ENCODE data around the gene TMEM184B.
"Not testable (repeated sequence)": the region's sequence is repeated elsewhere in the genome, so short reads cannot be mapped to it uniquely, and the experiment has no call there.

The TMEM184B gene

DNA sequence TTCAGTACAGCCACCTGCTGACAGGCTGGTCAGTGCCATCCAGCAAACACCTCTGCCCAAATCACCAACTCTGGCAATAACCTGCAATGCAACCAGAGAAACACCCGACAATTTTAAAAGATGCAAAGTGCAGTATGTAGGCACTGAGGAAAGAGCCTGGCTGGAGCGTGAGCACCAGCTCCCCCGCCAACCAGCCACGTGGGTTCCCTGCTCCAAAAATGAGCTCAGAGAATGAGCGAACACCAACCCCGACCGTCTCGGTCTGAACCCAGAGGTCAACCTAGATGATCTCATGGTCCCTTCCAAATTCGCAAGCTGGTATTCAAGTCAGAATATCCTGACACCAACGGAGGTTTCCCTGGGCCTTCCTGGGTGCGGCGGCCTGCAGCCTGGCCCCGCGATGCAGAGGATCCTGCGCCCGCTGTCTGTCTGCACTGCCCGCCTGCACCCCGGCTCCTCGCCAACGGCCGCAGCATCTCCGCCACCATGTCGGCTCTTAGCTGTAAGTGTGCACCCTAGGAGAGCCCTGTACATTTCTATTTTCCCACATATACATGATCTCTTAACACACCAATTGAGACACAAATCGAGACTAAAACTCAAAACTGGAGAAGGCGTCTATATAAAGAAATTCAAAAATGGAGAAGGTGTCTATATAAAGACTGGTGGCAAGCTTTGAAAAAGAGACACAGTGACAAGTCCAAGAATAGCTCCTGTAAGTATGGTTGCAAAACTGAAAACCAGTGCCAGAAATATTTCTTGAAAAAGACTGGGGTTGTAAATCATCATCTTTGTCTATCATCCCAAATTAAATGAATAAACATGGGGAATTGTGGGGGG lies 22.8 kb downstream of the TMEM184B start:
- in situ Hi-C loops (cut with HindIII; ENCODE audit: low sequenced_read_pairs) = no loop called here

DNA sequence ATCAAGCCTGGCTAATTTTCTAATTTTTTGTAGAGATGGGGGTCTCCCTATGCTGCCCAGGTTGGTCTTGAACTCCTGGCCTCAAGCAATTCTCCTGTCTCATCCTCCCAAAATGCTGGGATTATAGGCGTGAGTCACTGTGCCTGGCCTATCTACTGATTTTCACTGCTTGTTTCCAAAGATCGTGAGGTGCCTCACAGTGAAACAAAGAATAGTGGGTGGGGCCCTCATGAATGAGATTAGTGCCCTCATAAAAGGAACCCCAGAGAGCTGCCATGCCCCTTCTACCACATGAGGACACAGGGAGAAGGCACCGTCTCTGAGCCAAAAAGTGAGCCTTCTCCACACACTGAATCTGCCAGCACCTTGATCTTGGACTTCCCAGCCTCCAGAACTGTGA lies 23.5 kb downstream of the TMEM184B start:
- in situ Hi-C loops (cut with HindIII; ENCODE audit: low sequenced_read_pairs) = no loop called here

DNA sequence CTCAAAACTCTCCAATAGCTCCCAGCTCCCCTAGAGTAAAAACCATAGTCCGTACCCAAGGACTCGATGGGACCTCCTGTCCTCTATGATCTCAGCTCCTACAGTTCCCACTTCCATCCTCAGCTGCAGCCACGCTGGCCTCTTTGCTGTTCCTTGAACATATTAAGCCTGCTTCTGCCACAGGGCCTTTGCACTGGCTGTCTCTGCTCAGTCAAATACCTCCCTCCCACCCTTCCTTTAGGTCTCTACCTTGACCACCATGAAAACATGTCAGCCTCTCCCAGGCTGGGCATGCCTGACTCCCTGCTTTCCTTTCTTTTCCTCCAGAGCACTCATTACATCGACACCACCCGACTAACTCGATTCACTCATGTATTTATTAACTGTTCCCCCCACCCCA lies 24.5 kb downstream of the TMEM184B start:
- in situ Hi-C loops (cut with HindIII; ENCODE audit: low sequenced_read_pairs) = no loop called here

DNA sequence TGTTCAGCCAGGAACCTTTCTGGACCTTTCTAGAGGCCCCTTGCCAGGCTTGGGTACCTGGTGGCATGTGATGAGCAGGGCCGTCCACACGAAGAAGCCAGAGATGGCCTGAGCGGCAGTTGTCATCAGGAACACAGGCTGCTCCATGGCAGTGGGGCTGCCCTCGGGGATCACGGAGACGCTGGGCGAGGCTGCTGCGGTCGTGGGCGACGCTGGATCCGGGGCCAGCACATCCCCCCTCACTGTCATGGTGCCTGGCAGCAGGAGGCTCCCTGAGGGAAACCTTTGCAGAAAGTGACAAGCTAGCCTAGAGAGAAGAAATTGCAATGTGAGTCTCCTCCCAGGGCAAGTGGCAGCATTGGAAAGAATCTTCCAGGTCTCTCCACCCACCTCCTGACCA lies 25.1 kb downstream of the TMEM184B start:
- in situ Hi-C loops (cut with HindIII; ENCODE audit: low sequenced_read_pairs) = no loop called here

DNA sequence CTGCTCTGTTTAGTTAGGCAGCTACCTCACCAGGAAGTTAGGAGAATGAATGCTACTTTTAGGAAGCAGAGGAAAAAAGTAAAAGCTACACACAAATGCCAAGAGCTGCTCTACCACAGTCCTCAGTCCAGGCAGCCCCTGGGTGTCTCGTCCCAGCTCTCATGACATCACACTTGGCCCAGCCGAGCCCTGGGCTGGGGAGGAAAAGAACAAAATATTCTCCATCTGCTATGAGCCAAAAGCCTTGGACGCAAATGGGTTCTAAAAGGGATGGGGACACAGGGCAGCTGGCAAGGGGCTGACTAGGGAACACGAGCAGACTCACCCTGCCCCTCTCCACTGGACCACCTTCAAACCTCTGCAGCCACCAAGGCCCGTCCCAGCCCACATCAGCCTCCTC lies 26.1 kb downstream of the TMEM184B start:
- in situ Hi-C loops (cut with HindIII; ENCODE audit: low sequenced_read_pairs) = no loop called here

DNA sequence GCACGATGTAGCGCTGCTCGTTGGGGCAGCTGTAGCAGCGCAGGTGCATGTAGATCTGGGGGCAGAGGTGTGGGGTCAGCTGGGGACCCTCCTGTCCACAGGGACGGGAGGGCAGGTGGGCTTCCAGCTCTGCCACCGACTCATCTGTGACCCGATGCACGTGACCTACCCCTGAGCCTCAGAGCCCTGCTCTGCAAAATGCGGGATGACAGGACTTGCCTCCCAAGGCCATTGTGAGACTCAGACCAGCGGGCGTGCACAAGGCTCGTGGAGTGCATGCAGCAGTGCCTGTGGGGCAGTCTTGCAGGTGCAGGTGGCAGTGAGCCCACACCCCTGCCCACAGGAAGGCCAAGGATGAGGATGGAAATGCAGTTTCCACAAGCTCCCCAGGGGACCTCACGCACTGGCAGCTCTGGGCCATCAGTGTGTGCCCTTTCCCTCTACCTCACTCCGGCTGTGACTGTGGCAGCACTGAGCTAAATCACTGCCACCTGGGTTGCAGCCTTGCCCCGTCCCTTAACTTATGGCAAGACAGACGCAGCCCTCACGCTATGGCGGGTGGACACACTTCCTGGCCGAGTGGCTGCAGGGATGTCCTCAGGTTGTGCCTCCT lies 26.7 kb downstream of the TMEM184B start:
- in situ Hi-C loops (cut with HindIII; ENCODE audit: low sequenced_read_pairs) = no loop called here

GRCh38 chr22:38244106-38244505 lies 28.7 kb downstream of the TMEM184B start:
- in situ Hi-C loops (cut with HindIII; ENCODE audit: low sequenced_read_pairs) = no loop called here

GRCh38 chr22:38243007-38243765 lies 29.6 kb downstream of the TMEM184B start:
- in situ Hi-C loops (cut with HindIII; ENCODE audit: low sequenced_read_pairs) = no loop called here

GRCh38 chr22:38240734-38241252 lies 32.0 kb downstream of the TMEM184B start:
- in situ Hi-C loops (cut with HindIII; ENCODE audit: low sequenced_read_pairs) = no loop called here

GRCh38 chr22:38239101-38239761 lies 33.6 kb downstream of the TMEM184B start:
- in situ Hi-C loops (cut with HindIII; ENCODE audit: low sequenced_read_pairs) = no loop called here

GRCh38 chr22:38238519-38239071 lies 34.2 kb downstream of the TMEM184B start:
- in situ Hi-C loops (cut with HindIII; ENCODE audit: low sequenced_read_pairs) = no loop called here

DNA sequence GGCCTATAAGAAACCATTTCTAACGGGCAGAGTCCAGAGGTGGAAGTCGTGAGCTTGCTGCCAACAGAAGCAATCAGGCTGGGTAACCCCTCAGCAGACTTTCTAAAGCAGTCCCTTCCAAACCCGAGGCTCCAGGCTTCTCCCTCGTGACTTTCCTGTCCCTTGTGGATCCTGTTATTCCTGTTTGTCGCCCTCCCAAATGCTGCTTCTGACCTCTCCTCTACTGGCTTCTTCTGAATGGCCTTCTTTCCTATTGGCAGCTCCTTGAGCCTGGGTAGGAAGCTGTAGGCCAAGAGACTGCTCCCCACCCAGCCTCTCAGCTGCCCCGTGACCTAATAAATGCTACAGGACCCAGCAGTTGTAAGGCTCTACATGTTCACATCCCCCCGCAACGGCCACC lies 36.0 kb downstream of the TMEM184B start:
- in situ Hi-C loops (cut with HindIII; ENCODE audit: low sequenced_read_pairs) = no loop called here

DNA sequence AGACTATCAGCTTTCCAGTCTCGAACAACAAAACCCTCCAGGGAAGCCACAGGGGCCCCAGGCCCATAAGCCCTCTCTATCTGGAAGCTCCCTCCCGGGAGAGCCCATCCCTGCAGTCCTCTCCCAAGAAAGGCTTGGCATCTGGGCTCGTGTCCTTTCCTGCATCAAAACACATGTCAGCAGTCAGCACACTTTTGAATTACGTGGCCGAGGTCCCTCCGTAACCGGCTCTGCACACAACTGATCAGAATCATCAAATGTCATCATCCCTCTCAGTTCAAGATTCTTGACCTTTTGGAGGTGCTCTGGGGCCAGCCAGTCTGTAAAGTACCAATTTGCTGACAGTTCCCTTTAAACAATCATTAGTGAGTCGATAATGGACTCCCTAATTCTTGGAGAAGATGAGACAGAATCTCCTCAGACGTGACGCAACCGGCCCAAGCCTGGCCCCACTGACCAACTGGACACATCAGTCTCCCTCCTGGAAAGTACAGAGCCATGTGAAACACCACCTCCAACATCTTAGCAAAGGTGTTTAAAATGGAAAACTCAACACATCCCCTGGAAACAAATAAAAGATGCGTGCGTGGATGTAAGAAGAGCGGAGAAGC lies 37.5 kb downstream of the TMEM184B start:
- in situ Hi-C loops (cut with HindIII; ENCODE audit: low sequenced_read_pairs) = no loop called here

GRCh38 chr22:38233856-38234255 lies 39.0 kb downstream of the TMEM184B start:
- in situ Hi-C loops (cut with HindIII; ENCODE audit: low sequenced_read_pairs) = not testable (repeated sequence)

DNA sequence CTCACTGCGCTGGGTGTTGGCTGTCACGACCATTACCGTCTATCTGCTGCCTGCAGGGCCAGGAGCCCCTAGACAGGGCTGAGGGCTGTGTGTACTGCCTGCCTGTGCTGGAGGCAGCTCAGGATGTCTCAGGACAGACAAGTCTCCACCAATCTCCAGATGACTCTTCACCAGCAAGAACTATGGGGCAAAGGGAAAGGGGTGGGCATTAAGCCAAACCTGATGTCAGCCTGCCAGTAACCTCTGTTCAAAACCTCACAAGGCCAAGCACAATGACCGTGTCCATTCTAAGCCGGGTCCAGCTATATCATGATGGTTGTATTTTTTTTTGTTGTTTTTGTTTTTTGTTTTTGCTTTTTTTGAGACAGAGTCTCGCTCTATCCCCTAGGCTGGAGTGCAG lies 39.4 kb downstream of the TMEM184B start:
- in situ Hi-C loops (cut with HindIII; ENCODE audit: low sequenced_read_pairs) = no loop called here

DNA sequence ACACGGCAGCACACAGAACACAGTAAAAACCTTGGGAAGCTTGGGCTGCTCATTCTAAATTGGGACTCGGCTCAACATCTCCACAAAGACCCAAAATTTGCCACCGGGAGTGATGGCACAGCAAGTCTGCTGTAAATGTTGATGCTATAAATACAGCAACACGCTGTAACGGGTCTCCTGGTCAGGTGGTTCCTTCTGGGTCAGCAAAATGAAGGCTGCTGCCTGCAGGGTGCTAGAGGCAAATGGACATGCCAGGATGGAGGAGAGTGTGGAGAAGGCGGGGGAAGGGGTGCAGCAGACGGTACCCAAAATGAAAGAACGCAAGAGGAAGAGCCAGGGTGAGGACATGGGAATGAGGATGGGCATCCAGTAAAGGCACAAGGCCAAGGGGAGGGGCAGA lies 40.6 kb downstream of the TMEM184B start:
- in situ Hi-C loops (cut with HindIII; ENCODE audit: low sequenced_read_pairs) = no loop called here

- in situ Hi-C loops (cut with HindIII; ENCODE audit: low sequenced_read_pairs) = no loop called here
These were observed 41.9 kb downstream of the TMEM184B start for GRCh38 chr22:38230916-38231315.

DNA sequence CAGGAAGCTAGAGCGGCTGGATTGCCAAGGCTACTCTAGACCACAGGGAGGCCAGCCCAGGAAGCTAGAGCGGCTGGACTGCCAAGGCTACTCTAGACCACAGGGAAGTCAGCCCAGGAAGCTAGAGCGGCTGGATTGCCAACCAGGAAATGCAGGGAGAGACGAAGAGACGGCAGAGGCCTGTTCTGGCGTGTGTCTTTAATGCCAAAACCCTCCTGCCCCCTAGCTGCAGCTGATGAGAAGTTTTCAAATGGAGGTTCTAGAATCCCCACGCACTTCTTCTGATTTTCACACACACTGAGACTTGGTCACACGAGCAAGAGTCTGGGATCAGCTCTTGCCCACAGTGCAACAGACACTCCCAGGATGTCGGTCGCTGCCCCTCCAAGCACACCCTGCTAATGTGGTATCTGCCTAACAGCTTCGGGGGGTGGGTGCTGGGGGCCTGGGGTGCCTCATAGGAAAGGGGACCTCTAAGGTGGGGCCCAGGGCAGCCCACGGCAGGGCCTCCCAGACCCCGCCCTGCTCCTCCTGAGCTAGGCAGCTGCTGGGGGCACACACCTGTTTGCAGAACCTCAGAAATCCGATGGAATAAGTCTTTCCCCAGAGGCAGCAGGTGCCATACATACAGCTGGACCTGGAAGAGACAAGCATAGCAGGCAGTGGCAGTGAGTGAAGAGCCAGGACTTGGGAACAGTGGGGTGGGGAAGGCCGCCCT lies 42.5 kb downstream of the TMEM184B start:
- in situ Hi-C loops (cut with HindIII; ENCODE audit: low sequenced_read_pairs) = no loop called here

DNA sequence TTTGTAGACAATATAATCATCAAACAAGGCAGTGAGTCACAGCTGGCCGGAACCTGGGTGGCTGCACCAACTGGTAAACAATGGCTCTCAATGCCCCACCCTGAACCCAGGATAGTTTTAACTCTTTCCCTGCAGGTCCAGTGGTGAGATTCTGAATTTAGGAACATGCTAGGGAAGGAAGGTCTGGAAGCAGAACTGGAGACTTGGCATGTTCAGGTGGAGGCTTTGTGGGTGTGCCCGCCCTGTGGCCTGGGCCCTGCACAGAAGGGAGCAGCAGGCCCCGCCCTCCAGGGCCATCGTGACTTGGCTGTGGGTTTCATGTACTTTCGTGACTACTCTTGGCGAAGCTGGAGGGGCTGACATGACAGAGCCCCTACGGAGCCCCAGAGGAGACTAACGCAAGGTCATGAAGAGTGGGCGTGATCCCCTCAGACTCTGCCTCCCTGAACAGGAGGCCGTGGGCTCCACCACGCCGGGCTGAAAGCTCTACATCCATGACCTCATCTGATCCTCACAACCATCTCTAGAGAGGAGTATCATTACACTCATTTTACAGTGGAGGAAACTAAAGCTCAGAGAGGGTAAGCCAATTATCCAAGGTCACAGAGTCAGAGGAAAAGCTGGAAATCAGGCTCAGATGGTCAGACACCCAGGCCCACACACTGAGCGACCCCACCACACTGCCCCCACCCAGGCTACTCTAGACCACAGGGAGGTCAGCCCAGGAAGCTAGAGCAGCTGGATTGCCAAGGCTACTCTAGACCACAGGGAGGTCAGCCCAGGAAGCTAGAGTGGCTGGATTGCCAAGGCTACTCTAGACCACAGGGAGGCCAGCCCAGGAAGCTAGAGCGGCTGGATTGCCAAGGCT lies 43.7 kb downstream of the TMEM184B start:
- in situ Hi-C loops (cut with HindIII; ENCODE audit: low sequenced_read_pairs) = no loop called here
